NB4 (cell line): ENCODE measurements around the gene CEMIP2.

ENCODE experiments used
- MYC ChIP-seq: IDR thresholded peaks from 2 replicates; pipeline ENCODE4 v1.6.1; 2011; ENCODE audit warnings: low read depth, low read length
- POLR2A ChIP-seq: IDR thresholded peaks from 2 replicates; pipeline ENCODE4 v1.6.1; 2011; ENCODE audit warnings: mild to moderate bottlenecking; ENCODE audit not compliant: insufficient read length; ENCODE audit errors: extremely low read depth

- no peak for TF ChIP-seq POLR2A
- no peak for TF ChIP-seq MYC
These were observed 13.1 kb downstream of the CEMIP2 start for GRCh38 chr9:71755230-71755629.
